T-cell (primary cell): Measurements from ENCODE around the gene TMBIM6. TPM values are rescaled to one million over a fixed set of nuclear protein-coding genes. Genes with fewer than 3 reads are reported as not detected.

ENCODE experiments used
- ATAC-seq, 4 experiments: fragments of 200-7000 bp in 3 of 4; fragments of 150-1000 bp in 1 of 4; cut with Tn5 transposase; replicated peaks in 1 of 4; 1 replicate in 3 of 4; 2 replicates in 1 of 4; pipeline ENCODE4 v1.10.0; 2021; ENCODE audit warnings: moderate library complexity in 3 of 4, mild to moderate bottlenecking in 2 of 4, moderate number of reproducible peaks in 1 of 4
- CTCF ChIA-PET, 2 donors: fragments of 300-600 bp; sonication (Branson Sonifier 250); formaldehyde crosslinking; loops; one replicate each; lab custom pipeline; 2022; ENCODE audit warnings: antibody characterized with exemption in 2 of 2; lab: Charles Lee
- POLR2A ChIA-PET, 2 donors: fragments of 300-600 bp; sonication (Branson Sonifier 250); formaldehyde crosslinking; loops; one replicate each; lab custom pipeline; 2022; ENCODE audit warnings: antibody characterized with exemption in 2 of 2; lab: Charles Lee
- DNase-seq, 35 experiments: peaks; one replicate each; pipeline versions ENCODE4 v3.0.0 to v3.0.0-alpha.2; 2013 to 2023
- H3K27ac ChIP-seq: one replicate; pipeline ENCODE4 v1.5.1; 2013; ENCODE audit warnings: low read length
- H3K27me3 ChIP-seq, 2 experiments: replicated peaks in 1 of 2; 1 replicate in 1 of 2; 2 replicates in 1 of 2; pipeline versions ENCODE4 v1.6.1 to v1.7.0; 2013; ENCODE audit warnings: low read length in 1 of 2, mixed read lengths in 1 of 2; ENCODE audit not compliant: control insufficient read depth in 2 of 2, insufficient read depth in 2 of 2; ENCODE audit errors: extremely low read depth in 1 of 2
- H3K36me3 ChIP-seq, 2 donors: 1 replicate in 1 of 2; 2 replicates in 1 of 2; pipeline versions ENCODE4 v1.6.1 to v1.7.0; 2013; ENCODE audit warnings: low read length in 1 of 2; ENCODE audit not compliant: control insufficient read depth in 2 of 2, insufficient read depth in 1 of 2; ENCODE audit errors: extremely low read depth in 1 of 2
- H3K4me1 ChIP-seq, 2 experiments: 1 replicate in 1 of 2; 2 replicates in 1 of 2; pipeline versions ENCODE4 v1.6.1 to v1.7.0; 2013; ENCODE audit warnings: low read length in 2 of 2, mixed read lengths in 1 of 2; ENCODE audit not compliant: insufficient read depth in 2 of 2, control insufficient read depth in 1 of 2; ENCODE audit errors: extremely low read depth in 1 of 2
- H3K4me3 ChIP-seq, 2 donors: 1 replicate in 1 of 2; 2 replicates in 1 of 2; pipeline versions ENCODE4 v1.5.1 to v1.7.0; 2013; ENCODE audit warnings: mild to moderate bottlenecking in 2 of 2, low read length in 1 of 2, moderate library complexity in 1 of 2; ENCODE audit not compliant: control insufficient read depth in 1 of 2; ENCODE audit errors: extremely low read depth in 1 of 2
- H3K9me3 ChIP-seq: 2 replicates; pipeline ENCODE4 v1.7.0; 2013
- H3K27ac Mint-ChIP-seq, 2 donors: one replicate each; pipeline ENCODE4 v1.8.0; 2020 to 2021; ENCODE audit warnings: mild to moderate bottlenecking in 2 of 2, mixed read lengths in 2 of 2
- H3K27me3 Mint-ChIP-seq, 2 donors: one replicate each; pipeline ENCODE4 v1.8.0; 2021 to 2022; ENCODE audit warnings: mixed read lengths in 2 of 2
- H3K36me3 Mint-ChIP-seq: one replicate; pipeline ENCODE4 v1.8.0; 2021; ENCODE audit warnings: mixed read lengths
- H3K4me1 Mint-ChIP-seq, 3 donors: one replicate each; pipeline ENCODE4 v1.8.0; 2020 to 2022; ENCODE audit warnings: mixed read lengths in 3 of 3, mild to moderate bottlenecking in 1 of 3
- H3K4me3 Mint-ChIP-seq, 3 donors: one replicate each; pipeline ENCODE4 v1.8.0; 2020 to 2022; ENCODE audit warnings: mild to moderate bottlenecking in 3 of 3, mixed read lengths in 3 of 3, moderate library complexity in 3 of 3
- H3K9me3 Mint-ChIP-seq, 3 donors: one replicate each; pipeline ENCODE4 v1.8.0; 2020 to 2022; ENCODE audit warnings: mixed read lengths in 3 of 3
- WGBS: methylation state at CpG from one replicate; pipeline ENCODE4 v1.1.5; 2013; ENCODE audit warnings: missing lambda C conversion rate; ENCODE audit not compliant: insufficient coverage; 5-methylcytosine and 5-hydroxymethylcytosine counted together
- total RNA-seq, 35 experiments: library from RNA in 6 of 35; stranded (reverse) in 6 of 35; fragments of 120-200 nt in 1 of 35; gene quantifications; one replicate each; pipeline versions ENCODE4 v1.2.1 to v1.2.4 and lab custom pipeline; 2013 to 2026

TMBIM6 gene
- total RNA-seq, 5 donors from 2014 or later (not counting 1 experiment from before 2014, with no cell fraction given), result 333 to 426 (median 401) TPM

DNA sequence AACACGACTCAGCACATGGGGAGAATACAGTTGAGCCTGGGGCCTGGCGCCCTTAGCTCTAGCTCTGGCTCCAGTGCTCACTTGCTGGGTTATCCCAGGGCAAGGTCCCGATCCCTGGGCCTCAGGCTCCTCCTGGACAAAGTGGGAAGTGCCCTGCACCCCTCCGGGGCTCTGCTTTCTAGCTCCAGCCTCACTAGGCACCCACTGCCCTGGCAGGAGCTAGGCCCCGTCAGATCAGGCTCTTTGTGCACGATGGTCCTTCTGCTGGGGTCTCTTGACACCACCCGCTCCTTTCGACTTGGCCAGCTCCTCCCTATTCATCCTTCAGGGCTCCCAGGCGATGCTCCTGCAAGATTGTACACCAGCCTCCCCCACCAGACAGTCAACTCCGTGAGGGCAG lies 63.5 kb downstream of the TMBIM6 start:
- H3K9me3 Mint-ChIP-seq, result no peaks in the 10 kb centered on the region
- no peak overlapping the region for H3K27ac Mint-ChIP-seq
- H3K4me1 ChIP-seq, result no peaks in the 10 kb centered on the region
- WGBS, result 91% methylated on average over 10 of the region's 10 CpGs
- H3K36me3 ChIP-seq, result peaks cover 24 to 38% of the 10 kb centered on the region in 2 donors
- no peaks in the 10 kb centered on the region for H3K4me1 Mint-ChIP-seq
- no peak overlapping the region for H3K4me3 Mint-ChIP-seq
- H3K27me3 ChIP-seq, result no peaks in the 10 kb centered on the region
- no peaks in the 10 kb centered on the region for H3K9me3 ChIP-seq
- no peaks in the 10 kb centered on the region for H3K27me3 Mint-ChIP-seq
- POLR2A ChIA-PET, result no interaction called here
- H3K36me3 Mint-ChIP-seq, result peaks cover 24% of the 10 kb centered on the region
- H3K27ac ChIP-seq, result no peak overlapping the region
- no peak overlapping the region for H3K4me3 ChIP-seq
- ATAC-seq (no peak), DNase-seq (no peak)
- CTCF ChIA-PET, result interaction anchor here in 1 of 2 donors (1.0 kb wide), 1 partner anchor 63 kb away, joined by 3 read pairs; the partner anchor contains the start of gene TMBIM6

DNA sequence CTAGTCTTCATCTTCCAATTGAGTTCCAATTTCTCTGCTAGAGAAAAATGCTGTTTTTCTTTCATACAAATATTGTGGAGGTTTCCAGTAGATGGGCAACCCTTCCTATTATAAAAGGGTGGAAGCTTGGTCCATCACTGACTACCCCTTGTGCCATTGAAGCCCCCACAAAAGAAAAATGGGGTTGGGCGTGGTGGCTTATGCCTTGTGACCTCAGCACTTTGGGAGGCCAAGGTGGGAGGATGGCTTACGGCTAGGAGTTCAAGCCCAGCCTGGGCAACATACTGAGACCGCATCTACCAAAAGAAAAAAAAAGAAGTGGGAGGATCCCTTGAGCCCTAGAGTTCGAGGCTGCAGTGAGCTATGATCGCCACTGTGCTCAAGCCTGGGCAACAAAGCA lies 64.1 kb downstream of the TMBIM6 start:
- H3K4me3 Mint-ChIP-seq, result no peak overlapping the region
- no peak for DNase-seq
- Histone ChIP-seq H3K27ac (no peak overlapping the region), H3K27me3 (no peaks in the 10 kb centered on the region), H3K4me1 (no peaks in the 10 kb centered on the region), H3K4me3 (no peak overlapping the region), H3K9me3 (no peaks in the 10 kb centered on the region), H3K36me3 (peaks cover 24 to 34% of the 10 kb centered on the region in 2 donors)
- H3K36me3 Mint-ChIP-seq, result peaks cover 19% of the 10 kb centered on the region
- POLR2A ChIA-PET, result no interaction called here
- no peaks in the 10 kb centered on the region for H3K27me3 Mint-ChIP-seq
- ATAC-seq, result no peak
- no peaks in the 10 kb centered on the region for H3K4me1 Mint-ChIP-seq
- WGBS, result 89% methylated on average over 3 of the region's 5 CpGs
- no peaks in the 10 kb centered on the region for H3K9me3 Mint-ChIP-seq
- CTCF ChIA-PET, result no interaction called here
- no peak overlapping the region for H3K27ac Mint-ChIP-seq

GRCh38 chr12:49806321-49806813 lies 65.0 kb downstream of the TMBIM6 start:
- Mint-ChIP-seq H3K27ac (no peak overlapping the region), H3K36me3 (peaks cover 17% of the 10 kb centered on the region), H3K27me3 (no peaks in the 10 kb centered on the region), H3K9me3 (no peaks in the 10 kb centered on the region), H3K4me1 (no peaks in the 10 kb centered on the region), H3K4me3 (no peak overlapping the region)
- 88% methylated on average over 3 of the region's 7 CpGs for WGBS
- no peaks in the 10 kb centered on the region for H3K27me3 ChIP-seq
- DNase-seq (no peak), ATAC-seq (no peak)
- H3K4me1 ChIP-seq, result no peaks in the 10 kb centered on the region
- POLR2A ChIA-PET, result no interaction called here
- H3K9me3 ChIP-seq, result no peaks in the 10 kb centered on the region
- H3K36me3 ChIP-seq, result peaks cover 19 to 28% of the 10 kb centered on the region in 2 donors
- no peak overlapping the region for H3K4me3 ChIP-seq
- H3K27ac ChIP-seq, result no peak overlapping the region
- CTCF ChIA-PET, result no interaction called here

DNA sequence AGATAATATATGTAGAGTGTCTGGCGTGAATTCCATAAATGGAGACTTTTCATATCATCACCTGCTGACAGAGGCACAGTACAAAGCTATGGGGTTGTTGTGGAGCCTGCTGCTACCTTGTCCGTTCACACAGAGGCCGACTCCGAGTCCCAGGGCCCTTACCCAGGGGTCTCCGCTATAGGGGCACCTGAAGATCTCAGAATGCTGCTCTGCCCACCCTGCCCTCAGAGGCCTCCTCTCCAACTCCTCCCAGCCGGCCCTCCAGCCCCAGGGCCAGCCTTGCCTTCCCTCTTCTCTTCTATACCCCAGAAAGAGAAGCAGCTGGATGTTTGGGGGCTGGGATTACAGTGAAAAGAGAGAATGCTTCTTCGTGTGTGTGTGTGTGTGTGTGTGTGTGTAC lies 65.5 kb downstream of the TMBIM6 start:
- Mint-ChIP-seq H3K4me1 (peaks cover 1 to 5% (median 3%) of the 10 kb centered on the region in 3 donors), H3K27ac (no peak overlapping the region), H3K9me3 (no peaks in the 10 kb centered on the region), H3K27me3 (no peaks in the 10 kb centered on the region), H3K4me3 (no peak overlapping the region), H3K36me3 (peaks cover 13% of the 10 kb centered on the region)
- DNase-seq, result no peak
- Histone ChIP-seq H3K27ac (no peak overlapping the region), H3K4me3 (no peak overlapping the region), H3K9me3 (no peaks in the 10 kb centered on the region), H3K27me3 (no peaks in the 10 kb centered on the region), H3K4me1 (no peaks in the 10 kb centered on the region), H3K36me3 (peaks cover 14 to 23% of the 10 kb centered on the region in 2 donors)
- ChIA-PET CTCF (no interaction called here), POLR2A (interaction anchor here in 1 of 2 donors (0.5 kb wide), 1 partner anchor 46 kb away, joined by 6 read pairs; no protein-coding TSS in a partner anchor)
- no CpG with 5 or more reads among the region's 7 CpGs for WGBS
- no peak for ATAC-seq

GRCh38 chr12:49807991-49808580 lies 66.7 kb downstream of the TMBIM6 start:
- 81% methylated on average over 7 of the region's 12 CpGs for WGBS

DNA sequence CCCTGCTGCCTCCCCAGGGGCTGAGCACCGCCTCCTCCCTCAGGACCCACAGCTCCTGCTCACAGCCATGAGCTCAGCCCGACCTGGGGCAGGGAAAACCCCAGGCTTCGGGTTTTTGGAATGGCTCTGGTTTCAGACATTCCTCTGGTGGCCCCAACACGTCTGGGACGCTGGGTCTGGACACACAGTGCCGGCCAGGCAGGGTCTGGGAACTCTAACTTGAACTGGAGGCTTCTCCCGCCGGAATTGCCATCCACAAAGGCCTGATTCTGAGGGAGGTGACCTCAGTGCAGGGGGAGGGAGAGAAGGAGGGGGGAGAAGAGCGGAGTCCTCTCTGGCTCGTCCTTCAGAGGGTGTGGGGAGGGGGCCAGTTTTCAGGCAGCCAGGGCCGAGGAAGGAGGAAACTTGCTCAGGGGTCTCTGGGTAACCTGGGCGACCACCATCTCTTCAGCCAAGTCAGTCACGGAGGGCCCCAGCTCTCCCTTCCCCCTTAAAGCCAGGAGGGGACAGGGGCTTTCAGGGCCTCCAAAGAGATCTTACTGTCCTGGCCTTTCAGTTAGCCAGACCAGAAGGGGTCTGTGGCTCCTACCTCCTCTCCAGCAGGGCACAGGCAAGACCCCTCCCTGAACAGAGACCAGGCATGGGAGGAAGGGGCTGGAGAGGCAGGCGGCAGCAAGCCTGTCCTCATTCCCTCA lies 67.5 kb downstream of the TMBIM6 start:
- Histone ChIP-seq H3K36me3 (peaks cover 12 to 17% of the 10 kb centered on the region in 2 donors), H3K4me3 (no peak overlapping the region), H3K4me1 (no peaks in the 10 kb centered on the region), H3K27me3 (no peaks in the 10 kb centered on the region), H3K27ac (no peak overlapping the region), H3K9me3 (no peaks in the 10 kb centered on the region)
- POLR2A ChIA-PET, result no interaction called here
- H3K9me3 Mint-ChIP-seq, result no peaks in the 10 kb centered on the region
- H3K4me3 Mint-ChIP-seq, result no peak overlapping the region
- no peaks in the 10 kb centered on the region for H3K27me3 Mint-ChIP-seq
- ATAC-seq, result no peak
- peaks cover 9% of the 10 kb centered on the region for H3K36me3 Mint-ChIP-seq
- peaks cover 4 to 11% (median 6%) of the 10 kb centered on the region in 3 donors for H3K4me1 Mint-ChIP-seq
- WGBS, result 73% methylated on average over 10 of the region's 14 CpGs
- DNase-seq, result no peak
- CTCF ChIA-PET, result no interaction called here
- no peak overlapping the region for H3K27ac Mint-ChIP-seq

More at GRCh38 chr12:49807991-49808580, 66.7 kb downstream of the TMBIM6 start:
- Mint-ChIP-seq H3K9me3 (no peaks in the 10 kb centered on the region), H3K27ac (no peak overlapping the region), H3K36me3 (peaks cover 11% of the 10 kb centered on the region), H3K4me3 (no peak overlapping the region), H3K27me3 (no peaks in the 10 kb centered on the region), H3K4me1 (peaks cover 4 to 11% (median 6%) of the 10 kb centered on the region in 3 donors)
- Histone ChIP-seq H3K4me3 (no peak overlapping the region), H3K27ac (no peak overlapping the region), H3K4me1 (no peaks in the 10 kb centered on the region), H3K9me3 (no peaks in the 10 kb centered on the region), H3K27me3 (no peaks in the 10 kb centered on the region), H3K36me3 (peaks cover 12 to 17% of the 10 kb centered on the region in 2 donors)
- POLR2A ChIA-PET, result no interaction called here
- CTCF ChIA-PET, result no interaction called here
- DNase-seq, result no peak
- ATAC-seq, result no peak
